Inferior parietal cortex (tissue), 1 donor: ENCODE results near the gene MUC2.

Experiments
- DNase-seq: peaks from one replicate; pipeline ENCODE4 v3.0.0-alpha.2; 2016; ENCODE audit errors: extremely low spot score

The MUC2 gene

DNA sequence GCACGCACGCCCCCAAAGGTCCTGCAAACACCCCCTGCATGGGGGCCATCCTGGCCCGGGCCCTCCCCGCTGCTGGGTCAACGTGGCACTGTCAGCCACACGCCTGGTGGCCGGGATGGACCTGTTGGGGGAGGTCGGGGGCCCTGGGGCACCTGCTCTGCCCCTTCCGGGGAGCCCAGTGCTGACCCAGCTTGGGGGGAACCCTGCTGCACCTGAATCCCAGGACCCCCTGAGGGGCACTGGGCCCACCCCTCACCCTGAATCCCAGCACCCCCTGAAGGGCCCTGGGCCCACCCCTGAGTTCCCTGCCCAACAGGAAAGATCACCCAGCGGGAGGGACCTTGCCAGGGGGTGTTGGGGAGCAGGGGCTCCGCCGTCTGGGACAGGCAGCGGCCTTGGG, 37.7 kb upstream of the MUC2 start:
- DNase-seq: no peak

DNA sequence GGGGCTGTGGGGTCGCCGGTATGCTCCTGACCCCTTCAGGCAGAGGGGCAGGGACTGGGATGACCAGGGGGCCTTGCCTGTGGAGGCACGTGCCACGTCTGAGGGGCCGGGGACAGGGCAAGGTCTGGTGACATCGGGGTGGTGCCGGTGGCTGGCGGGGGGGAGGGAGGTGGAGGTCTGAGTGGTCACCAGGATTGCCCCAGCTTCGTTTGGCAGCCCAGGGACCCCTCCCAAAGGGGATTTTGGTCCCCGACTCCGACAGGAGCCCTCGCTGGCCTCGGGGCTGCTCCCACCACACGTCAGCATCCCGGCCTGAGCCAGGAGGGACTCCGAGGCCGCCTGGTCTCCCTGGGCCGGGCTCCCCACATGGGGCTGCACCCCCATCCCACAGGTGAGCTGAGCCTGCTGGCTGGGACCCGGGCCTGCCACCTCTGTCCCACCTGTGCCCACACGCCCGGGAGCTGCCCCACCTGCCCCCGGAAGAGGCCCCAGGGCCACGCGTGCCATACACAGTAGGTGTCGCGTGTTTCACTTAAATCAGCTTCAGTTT, 37.1 kb upstream of the MUC2 start:
- DNase-seq: no peak

DNA sequence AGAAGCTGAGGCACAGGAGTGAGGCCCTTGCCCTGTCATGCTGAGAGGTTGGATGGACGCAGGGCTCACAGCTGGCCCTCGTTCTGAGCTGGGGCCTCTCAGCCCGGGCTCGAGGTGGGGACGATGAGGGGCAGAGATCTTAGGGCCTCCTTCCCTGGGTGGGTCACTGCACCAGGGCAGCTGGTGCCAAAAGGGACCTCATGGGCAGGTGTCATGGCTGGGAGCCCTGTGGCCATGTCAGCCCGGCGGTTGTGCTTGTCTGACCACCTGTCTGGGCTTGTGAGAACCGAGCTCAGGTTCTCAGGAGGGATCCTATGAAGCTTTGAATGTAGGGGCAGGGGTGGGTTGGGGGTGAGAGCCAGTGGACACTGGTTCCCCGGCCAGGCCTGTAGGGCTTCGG, 36.3 kb upstream of the MUC2 start:
- DNase-seq: no peak

DNA sequence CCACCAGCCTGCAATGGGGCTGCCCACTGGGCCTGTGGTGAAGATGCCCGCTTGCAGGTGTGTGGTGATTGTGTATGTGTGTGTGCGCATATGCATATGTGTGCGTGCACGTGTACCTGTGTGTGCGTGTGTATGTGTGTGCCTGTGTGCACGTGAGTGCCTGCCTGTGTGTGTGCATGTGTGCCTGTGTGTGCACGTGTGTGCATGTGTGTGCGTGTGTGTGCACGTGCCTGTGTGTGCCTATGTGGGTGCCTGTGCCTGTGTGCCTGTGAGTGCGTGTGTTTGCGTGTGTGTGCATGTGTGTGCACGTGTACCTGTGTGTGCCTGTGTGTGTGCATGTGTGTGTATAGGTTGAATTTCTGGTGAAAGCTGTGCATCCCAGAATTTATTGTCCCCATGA, 35.8 kb upstream of the MUC2 start:
- no peak for DNase-seq

DNA sequence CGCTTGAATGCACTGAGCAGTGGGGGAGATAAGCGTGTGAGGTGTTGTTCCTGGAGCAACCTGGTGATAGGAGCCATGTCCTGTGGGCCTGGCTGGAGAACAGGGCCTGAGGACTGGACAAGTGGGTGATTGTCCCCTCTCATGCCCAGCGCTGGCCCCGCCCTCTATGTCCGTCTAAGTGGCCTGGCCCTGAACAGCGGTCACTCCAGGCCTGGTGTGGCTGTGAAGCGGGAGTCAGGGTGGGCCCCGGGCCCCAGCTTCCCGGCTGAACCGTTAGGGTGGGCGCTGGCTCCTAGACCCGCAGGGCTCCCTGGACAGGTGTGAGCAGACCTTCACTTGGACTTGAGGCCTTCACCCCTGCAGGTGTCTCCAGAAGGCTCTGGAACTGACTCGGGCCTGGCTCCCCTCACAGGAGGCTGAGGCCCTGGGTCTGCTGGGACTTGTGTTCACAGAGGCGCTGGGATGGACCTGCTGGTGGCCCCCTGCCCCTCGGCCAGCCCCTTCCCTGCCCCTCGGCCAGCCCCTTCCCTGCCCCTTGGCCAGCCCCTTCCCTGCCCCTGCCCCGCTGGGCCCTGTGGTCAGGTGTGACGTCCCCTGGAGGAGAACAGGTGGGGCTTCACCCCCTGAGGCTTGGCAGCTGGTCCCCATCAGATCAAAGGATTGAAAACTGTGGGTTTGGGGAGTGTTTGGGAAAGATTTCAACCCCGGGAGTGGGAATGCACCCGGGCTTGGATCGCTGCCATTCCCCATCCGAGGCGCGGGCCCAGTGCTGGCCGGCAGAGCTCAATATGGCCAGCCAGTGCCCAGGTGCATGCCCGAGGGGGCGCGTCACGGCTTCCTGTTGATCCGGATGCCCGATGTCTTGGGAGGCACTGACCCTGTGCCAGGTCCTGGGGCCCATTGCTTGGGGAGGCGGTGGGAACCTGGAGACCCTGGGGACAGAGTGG, 34.9 kb upstream of the MUC2 start:
- no peak for DNase-seq

DNA sequence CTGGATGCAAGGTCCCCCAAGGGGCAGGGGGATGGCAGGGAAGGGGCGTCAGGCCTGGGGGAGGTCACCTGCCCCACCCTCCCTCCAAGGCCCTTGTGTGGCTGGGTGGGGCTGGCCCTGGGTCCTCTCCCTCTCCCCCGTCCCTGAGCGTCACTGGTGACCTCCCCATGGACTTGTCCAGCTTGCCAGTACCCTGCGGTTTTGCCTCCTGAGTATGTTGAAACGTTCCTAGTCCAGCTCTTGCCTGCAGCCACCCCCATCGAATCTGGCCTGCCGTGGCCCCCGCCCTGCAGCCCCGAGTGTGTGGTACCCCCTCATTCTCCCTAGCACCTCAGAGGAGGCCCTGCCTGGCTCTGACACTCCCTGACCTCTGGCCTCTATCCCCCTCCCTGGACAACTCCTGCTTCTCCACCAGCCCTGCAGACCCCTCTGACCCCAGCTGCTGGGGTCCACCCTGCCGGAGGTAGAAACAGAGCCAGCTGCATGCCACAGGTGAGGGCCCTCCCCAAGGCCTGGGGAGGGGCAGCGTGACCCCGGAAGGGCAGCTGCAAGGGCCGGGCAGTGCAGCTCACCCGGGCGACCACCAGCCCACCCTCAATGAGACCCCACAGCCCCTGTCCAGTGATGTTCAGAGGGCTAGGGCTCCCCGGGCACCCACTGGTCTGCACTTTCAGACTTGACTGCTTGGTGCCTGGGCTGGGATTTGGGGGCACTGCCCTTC, 34.1 kb upstream of the MUC2 start:
- no peak for DNase-seq

DNA sequence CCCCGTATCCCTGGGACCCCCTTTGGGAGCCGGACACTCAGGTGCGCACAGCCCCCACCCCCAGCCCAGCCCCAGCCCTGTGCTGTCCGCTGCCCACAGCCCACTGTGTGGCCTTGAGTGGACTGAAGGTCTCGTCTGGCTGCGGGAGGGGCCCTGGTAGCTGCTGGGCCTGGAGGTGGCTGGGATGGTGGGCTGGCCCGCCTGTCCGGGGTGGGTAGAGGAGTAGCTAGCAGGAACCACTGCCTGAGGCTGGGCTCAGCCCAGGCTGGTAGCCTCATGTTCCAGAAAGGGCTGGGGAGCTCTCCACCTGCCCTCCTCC, 33.6 kb upstream of the MUC2 start:
- no peak for DNase-seq

DNA sequence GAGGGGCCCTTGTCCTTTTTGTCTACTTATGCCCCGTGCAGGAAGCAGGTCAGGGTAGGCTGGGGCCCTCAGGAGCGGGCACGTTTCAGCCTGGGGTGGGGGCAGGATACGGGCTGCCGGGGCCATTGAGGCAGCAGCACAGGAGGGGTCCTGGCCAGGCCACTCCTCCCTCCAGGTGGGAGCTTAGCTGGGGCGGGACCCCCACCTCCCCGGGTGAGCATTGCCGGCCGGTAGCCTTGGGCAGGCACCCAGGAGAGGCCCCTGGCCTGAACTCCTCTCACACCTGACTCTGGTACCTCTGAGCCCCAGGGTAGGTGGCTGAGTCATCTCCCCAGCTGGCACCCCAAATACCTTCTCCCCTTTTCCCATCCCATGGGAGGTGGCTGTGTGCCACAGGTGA, 33.2 kb upstream of the MUC2 start:
- DNase-seq: no peak

DNA sequence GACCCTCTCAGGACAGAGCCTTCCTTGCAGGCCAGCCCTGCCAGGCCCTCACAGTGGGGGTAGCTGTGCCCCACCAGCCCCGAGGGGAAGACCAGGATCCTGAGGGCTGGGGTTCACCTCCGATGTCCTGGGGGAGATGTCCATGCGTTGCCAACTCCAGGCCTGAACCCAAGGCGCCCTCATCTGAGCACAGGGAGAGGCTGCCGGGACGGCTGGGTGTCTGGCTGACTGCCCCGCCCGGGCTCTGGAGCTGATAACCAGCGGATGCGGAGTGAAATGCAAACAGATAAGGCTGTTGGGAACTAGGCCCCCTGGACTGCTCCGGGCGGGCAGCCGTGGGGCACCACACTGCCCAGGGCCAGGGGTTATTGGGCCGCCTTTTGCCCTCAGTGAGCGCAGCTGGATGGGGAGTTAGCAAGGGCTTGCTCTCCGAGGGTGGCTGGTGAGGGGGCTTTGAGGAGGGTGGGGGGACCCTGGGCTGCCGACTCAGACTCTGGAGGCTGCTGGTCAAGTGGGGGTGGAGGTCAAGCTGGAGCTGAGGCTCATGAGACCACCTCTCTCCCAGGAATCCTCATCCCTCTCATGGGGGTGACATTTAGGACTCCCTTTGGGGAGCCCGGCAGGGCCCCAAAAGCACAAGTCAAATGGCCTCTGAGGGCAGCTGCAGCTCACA, 32.6 kb upstream of the MUC2 start:
- no peak for DNase-seq

DNA sequence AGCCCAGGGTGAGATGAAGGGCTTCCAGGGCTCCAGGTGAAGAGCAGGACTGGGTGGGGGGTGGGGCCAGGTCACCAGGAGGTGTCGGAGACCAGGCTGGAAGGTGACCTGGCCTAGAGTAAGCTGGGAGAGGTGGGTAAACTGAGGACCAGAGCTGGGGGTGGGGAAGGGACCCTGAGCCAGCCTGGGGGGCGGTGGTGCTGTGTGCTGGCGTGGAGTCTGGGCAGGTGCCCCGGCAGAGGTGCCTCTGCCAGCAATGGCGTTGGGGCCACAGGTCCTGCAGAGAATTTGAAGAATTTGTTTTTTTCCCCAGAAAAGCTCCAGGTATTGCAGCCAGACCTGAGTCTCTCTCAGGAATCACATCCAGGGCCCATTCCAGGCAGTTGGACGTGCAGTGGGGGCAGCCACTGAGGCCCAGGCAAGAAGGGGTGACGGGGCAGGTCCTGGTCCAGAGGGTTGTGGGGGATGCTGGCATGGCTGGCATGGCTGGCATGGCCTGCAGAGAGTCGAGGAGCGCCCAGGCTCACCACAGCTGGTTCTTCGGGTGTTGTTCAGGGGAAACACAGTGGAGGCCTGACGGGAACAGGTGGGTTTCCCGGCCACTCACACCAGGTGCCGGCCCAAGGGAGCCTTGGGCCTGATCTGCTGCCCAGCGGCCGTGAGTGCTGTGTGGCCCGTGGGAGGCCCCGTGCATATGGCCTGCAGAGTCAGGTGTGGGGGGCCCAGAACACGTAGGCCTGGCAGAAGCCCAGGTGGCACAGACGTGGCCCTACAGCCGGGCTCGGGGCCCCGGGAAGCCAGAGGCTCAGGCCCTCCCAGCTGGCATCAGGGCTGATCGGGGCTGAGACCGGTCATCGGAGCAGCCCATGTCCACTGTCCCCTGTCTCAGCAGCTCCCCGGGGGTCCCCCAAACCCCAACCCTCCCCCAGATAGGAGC, 31.8 kb upstream of the MUC2 start:
- DNase-seq: no peak

DNA sequence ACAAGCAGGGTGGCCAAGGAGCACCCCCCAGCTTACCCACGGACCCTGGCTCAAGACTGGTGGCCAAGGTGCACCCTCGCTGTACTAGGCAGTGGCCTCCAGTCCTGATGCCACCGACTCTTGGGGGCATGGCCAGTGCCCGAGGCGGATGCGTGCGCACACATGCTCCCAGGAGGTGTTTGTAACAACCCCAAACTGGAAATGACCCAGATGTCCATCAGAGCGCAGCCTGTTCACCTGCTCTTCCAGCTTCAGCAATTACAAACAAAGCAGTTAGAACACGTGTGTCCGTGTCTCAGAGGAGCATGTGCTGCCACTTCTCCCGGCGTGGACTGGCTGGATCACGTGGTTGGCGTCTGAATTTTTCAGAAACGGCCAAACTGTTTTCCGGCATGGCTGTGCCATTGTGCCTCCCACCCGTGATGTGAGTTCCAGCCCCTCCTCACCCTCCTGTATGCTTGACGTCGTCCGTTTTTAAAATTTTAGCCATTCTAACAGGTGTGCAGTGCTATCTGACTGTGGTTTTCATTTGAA, 31.0 kb upstream of the MUC2 start:
- DNase-seq: no peak

DNA sequence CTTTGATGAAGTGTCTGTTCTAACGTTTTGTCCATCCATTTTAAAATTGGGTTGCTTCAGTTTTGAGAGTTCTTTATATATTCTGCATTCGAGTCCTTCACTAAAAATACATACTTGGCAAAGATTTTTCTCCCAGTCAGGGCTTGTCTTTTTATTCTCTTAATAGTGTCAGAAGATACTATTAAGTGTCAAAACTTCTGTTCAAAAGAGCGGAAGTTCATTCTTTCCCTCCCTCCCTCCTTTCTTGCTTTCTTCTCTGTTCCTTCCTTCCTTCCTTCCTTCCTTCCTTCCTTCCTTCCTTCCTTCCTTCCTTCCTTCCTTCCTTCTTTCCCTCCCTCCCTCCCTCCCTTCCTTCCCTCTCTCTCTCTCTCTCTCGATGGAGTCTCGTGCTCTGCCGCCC, 30.5 kb upstream of the MUC2 start:
- no peak for DNase-seq

DNA sequence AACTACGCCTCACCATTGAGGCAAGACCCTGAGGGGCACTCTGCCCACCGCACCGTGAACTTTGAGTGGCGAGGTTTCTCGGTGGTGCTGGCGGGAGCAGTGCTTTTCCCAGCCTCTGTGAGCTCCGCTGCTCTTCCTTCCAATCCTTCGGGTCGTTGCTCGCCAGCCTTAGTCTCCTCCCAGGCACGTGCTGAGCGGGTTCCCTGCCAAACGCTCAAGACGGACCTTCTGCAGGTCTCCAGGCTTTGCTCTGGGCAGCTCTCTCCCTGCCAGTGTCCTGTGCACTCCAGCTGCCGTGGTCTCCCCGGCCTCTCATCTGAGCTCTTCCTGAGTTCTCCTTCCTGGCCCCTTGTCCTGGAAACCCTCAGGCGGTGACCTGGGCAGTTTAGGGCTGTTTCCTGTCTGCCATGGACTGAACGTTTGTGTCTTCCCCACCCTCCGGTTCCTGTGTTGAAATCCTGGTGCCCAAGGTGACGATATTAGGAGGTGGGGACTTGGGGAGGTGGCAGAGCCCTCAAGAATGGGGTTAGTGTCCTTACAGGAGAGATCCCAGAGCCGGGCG, 27.0 kb upstream of the MUC2 start:
- no peak for DNase-seq

DNA sequence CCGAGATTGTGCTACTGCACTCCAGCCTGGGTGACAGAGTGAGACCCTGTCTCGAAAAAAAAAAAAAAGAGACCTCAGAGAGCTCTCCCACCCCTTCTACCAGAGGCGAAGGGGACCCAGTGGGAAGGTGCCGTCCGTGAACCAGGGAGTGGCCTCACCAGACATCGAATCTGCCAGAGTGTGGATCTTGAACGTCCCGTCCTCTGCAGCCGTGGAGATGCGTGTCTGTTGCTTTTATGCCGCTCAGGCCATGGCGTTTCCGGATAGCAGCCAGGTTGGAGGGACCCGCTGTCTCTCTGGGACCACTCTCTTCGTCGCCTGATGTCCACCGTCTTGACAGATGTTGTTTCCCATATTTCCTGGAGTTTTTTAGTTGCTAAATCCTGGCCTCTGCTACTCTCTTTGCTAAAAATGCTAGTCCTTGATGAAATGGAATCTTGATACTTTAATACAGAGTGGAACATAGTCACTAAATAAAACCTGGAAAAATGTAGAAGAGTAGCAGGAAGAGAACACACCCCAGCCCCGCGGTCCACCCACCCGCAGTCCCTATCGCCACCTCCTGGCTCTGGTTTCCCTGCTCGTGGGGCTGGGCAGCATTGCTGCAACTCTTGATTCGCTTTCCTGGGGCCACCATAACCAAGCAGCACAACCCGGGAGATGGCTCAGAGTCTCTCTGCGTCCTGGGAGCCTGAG, 26.2 kb upstream of the MUC2 start:
- no peak for DNase-seq

DNA sequence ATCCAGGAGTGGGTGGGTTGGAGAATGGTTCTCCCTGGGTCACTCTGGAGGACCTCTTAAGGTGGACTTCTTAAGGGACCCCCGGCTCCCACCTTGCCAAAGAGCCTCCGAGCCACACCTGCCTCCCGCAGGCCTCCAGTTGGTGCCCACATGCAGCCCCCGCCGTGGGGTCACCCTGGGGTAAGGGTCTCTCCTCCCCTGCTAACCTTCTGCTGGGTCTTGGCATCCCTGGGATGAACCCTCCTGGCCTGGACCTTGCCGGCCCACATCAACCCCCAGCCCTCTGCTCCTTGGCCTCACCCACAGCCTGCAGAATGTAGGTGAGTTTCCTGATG, 25.6 kb upstream of the MUC2 start:
- no peak for DNase-seq

DNA sequence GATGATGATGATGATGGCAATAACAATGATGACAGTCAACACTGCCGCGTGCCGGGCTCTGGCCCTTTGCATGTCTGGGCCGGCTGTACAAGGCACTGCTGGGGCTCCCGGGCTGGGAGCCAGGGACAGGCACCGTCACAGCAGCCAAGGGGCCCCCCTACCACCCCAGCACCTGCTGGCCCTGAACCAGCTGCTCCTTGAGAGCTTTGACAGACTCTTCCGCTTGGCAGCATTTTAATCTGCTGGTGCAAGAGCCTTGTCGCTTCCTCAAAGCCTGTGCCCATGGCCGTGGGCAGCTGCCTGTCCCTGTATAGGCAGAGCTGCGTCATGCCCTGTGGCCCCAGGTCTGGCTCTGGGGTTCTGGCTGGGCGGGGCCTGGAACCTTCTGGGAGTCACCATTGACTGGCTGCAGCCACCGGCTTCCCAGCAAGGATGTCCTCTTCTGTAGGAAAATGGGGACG, 25.2 kb upstream of the MUC2 start:
- DNase-seq: no peak

DNA sequence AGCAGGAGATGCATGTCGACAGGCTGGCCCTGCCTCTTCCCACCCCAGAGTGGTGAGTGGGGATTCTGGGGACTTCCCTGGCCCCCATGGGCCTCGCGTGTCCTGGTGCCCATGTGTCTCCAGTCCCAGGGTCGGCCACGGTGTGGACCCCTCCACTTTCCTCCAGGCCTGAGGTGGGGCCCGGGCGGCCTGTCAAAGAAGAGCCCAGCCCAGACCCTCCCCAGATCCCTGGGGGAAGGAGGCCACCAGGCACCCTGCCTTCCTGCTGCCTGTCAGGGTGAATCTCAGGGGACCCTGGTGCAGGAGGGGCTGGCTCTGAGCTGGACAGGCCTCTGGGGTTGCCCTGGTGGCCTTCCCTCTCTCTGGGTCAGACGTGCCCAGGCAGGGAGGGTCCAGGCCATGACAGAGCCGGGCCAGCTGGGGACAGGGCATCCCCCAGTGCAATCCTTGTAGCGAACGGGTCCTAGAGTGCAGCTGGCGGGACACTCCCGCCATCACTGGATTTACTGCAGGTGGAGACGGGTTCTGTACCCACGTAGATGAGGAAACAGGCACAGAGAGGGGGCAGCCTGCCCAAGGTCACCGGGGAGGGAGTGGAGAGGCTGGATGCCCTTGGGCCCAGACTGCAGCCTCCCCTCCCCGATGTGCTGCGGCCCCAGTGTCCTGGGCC, 24.6 kb upstream of the MUC2 start:
- no peak for DNase-seq

DNA sequence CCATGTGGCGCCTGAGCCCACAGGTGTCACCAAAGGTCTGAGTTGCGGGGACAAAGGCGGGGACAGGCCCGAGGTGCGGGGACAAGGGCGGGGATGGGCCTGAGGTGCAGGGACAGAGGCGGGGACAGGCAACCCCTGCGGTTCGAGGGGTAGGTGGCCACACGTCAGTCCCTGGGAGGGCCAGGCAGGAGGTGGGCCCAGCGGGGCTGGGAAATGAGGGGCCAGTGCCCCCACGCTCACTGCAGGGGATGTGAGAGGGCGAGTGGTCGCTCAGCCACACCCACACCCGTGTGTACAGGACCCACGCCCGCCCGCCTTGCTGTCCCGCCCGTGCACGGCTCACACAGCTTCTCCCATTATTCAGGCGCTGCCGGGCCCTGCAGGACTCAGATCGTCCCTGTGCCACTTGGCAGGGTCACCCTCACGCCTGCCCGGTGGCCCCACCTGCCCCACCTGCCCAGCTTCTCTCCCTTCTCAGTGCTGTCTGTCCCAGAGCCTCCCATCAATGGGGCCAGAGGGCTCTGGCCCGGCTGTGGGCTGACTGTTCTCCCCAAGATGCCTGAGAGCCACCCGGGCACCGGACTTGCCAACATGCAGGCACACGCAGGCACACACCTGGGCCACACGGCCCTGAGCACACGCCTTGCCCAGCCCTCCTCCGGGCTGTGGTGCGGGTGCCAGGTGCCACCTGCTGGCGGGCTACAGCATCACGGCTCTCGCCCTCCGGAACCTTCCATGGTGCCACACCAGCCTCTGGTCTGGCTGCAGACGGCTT, 23.9 kb upstream of the MUC2 start:
- peak; percentile 41 for DNase-seq
